ENCODE results near the gene PRKAG2. TPM values are rescaled to one million over a fixed set of nuclear protein-coding genes. Genes with fewer than 3 reads are reported as not detected.
"Not testable (repeated sequence)": the region's sequence is repeated elsewhere in the genome, so short reads cannot be mapped to it uniquely, and the experiment has no call there.

The PRKAG2 gene
- total RNA-seq, 1 donor from 2014 or later = 22.0 TPM

GRCh38 chr7:151835636-151836035 is 41.3 kb downstream of the PRKAG2 start:
- no peak for DNase-seq (ENCODE audit: low read depth, low spot score)

- DNase-seq (ENCODE audit: low read depth, low spot score) = no peak
These were observed 42.5 kb downstream of the PRKAG2 start for GRCh38 chr7:151834271-151835035.

GRCh38 chr7:151833691-151834090 is 43.2 kb downstream of the PRKAG2 start:
- no peak for DNase-seq (ENCODE audit: low read depth, low spot score)

GRCh38 chr7:151833213-151833651 is 43.7 kb downstream of the PRKAG2 start:
- DNase-seq (ENCODE audit: low read depth, low spot score) = no peak

- DNase-seq (ENCODE audit: low read depth, low spot score) = no peak
These were observed 44.3 kb downstream of the PRKAG2 start for GRCh38 chr7:151832656-151833055.

- DNase-seq (ENCODE audit: low read depth, low spot score) = no peak
These were observed 44.8 kb downstream of the PRKAG2 start for GRCh38 chr7:151832138-151832537.

GRCh38 chr7:151831606-151832005 is 45.3 kb downstream of the PRKAG2 start:
- no peak for DNase-seq (ENCODE audit: low read depth, low spot score)

- no peak for DNase-seq (ENCODE audit: low read depth, low spot score)
These were observed 46.6 kb downstream of the PRKAG2 start for GRCh38 chr7:151830121-151830830.

GRCh38 chr7:151829707-151830106 is 47.2 kb downstream of the PRKAG2 start:
- no peak for DNase-seq (ENCODE audit: low read depth, low spot score)

- DNase-seq (ENCODE audit: low read depth, low spot score) = no peak
These were observed 49.3 kb downstream of the PRKAG2 start for GRCh38 chr7:151827620-151828019.

GRCh38 chr7:151826316-151826715 is 50.6 kb downstream of the PRKAG2 start:
- DNase-seq (ENCODE audit: low read depth, low spot score) = not testable (repeated sequence)

GRCh38 chr7:151825721-151826120 is 51.2 kb downstream of the PRKAG2 start:
- no peak for DNase-seq (ENCODE audit: low read depth, low spot score)

- DNase-seq (ENCODE audit: low read depth, low spot score) = no peak
These were observed 52.5 kb downstream of the PRKAG2 start for GRCh38 chr7:151824373-151824933.

- DNase-seq (ENCODE audit: low read depth, low spot score) = no peak
These were observed 53.1 kb downstream of the PRKAG2 start for GRCh38 chr7:151823566-151824372.

GRCh38 chr7:151822541-151823181 is 54.3 kb downstream of the PRKAG2 start:
- no peak for DNase-seq (ENCODE audit: low read depth, low spot score)

GRCh38 chr7:151821806-151822540 is 54.9 kb downstream of the PRKAG2 start:
- no peak for DNase-seq (ENCODE audit: low read depth, low spot score)

- DNase-seq (ENCODE audit: low read depth, low spot score) = no peak
These were observed 55.7 kb downstream of the PRKAG2 start for GRCh38 chr7:151821226-151821625.

- no peak for DNase-seq (ENCODE audit: low read depth, low spot score)
These were observed 56.3 kb downstream of the PRKAG2 start for GRCh38 chr7:151820491-151821105.

- DNase-seq (ENCODE audit: low read depth, low spot score) = no peak
These were observed 57.0 kb downstream of the PRKAG2 start for GRCh38 chr7:151819866-151820265.

All from pulmonary artery endothelial cell (primary cell).